HTERT RPE-1 (cell line): ENCODE results near the gene COL4A3.

Source experiments
- in situ Hi-C: fragments of 300-500 bp; cut with MboI; formaldehyde crosslinking; loops from 4 replicates; pipeline ENCODE4 v1.14.3; 2020; ENCODE audit warnings: low sequenced_read_pairs

Gene COL4A3

DNA sequence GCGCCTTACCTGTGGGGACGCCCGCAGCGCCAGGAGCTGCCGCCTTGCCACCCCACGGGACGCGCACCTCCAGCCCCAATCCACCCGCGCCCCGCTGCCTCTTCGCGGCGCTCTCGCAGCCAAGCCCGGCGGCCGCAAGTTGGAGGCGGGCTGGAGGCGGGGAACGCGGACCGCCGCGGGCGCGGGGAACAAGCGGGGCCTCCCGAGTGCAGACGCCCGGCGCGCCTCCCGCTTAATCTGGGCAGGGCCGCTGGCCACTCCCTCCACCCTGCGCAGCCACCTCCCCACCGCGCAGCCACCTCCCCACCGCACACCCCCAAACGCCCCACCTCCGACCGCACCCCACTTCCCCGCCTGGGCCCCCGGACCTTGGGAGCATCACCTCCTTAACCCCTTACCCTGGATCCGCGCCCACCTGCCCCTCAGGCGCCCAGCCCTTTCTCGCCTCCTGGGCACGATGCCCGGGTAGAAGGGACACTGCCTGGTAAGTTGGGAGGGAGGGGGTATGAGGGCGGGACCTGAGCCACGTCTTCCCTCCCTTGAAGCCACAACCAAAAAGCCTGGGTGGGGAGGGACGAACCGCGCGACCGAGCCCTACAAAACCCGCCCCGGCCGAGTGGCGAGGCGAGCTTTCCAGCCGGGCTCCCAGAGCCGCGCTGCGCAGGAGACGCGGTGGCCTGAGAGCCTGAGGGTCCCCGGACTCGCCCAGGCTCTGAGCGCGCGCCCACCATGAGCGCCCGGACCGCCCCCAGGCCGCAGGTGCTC, at the start of gene COL4A3, which contains the start of gene COL4A4:
Gene COL4A3, plus strand, starts transcription at position 627 of the 765 bp plus-strand sequence. Its CDS starts 103 bp downstream, at position 730.
Gene COL4A4, minus strand, starts transcription at position 208 of the 765 bp plus-strand sequence. CDS start 16,722 bp downstream, outside the sequence.
- in situ Hi-C loops = no loop called here

GRCh38 chr2:227115761-227116160, 48.7 kb upstream of the COL4A3 start:
- in situ Hi-C loops = no loop called here

- in situ Hi-C loops = no loop called here
These were observed 47.4 kb upstream of the COL4A3 start for GRCh38 chr2:227117027-227117426.

- in situ Hi-C loops = no loop called here
These were observed 46.6 kb upstream of the COL4A3 start for GRCh38 chr2:227117852-227118251.

DNA sequence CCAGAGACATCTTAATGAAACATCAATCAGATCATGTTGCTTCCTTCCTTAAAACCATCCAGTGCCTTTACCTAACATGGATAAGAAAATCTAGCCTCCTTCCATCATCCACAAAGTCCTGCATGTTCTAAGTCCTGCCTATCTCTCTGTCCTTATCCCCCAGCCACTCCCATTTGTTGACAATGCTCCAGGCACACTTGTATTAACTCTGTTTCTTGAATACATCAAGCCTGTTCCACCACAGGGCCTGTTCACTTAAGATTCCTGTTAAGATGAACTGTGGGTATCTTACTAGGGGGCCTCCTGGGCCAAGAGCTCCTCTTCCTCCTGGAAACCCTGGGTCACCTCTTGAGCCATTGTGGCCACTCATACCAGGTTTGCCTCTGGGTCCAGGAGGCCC, 46.1 kb upstream of the COL4A3 start:
- in situ Hi-C loops = no loop called here

DNA sequence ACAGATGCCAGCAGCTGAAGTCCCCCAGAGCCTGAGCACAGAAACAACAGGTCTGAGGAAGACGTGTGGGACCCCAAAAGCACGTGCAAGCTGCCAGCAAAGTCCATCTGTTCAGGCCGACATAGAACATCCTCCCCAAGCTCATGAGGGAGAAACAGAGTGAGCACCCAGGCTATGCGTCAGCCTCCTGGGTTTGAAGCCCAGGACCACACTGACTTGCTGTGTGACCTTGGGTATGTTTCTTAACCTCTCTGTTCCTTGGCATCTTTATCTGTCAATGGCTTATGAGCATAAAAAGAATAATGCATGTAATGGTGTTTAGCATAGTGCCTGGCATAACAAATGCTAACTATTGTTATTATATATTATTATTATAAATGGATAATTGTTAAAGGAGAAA, 40.7 kb upstream of the COL4A3 start:
- in situ Hi-C loops = no loop called here

GRCh38 chr2:227124811-227125210, 39.6 kb upstream of the COL4A3 start:
- in situ Hi-C loops = loop anchor here (25.0 kb wide), 1 partner anchor 112 kb away; no protein-coding TSS in a partner anchor

GRCh38 chr2:227125506-227125905, 38.9 kb upstream of the COL4A3 start:
- in situ Hi-C loops = loop anchor here (25.0 kb wide), 1 partner anchor 112 kb away; no protein-coding TSS in a partner anchor

- in situ Hi-C loops = loop anchor here (25.0 kb wide), 1 partner anchor 110 kb away; no protein-coding TSS in a partner anchor
These were observed 37.2 kb upstream of the COL4A3 start for GRCh38 chr2:227127201-227127600.

DNA sequence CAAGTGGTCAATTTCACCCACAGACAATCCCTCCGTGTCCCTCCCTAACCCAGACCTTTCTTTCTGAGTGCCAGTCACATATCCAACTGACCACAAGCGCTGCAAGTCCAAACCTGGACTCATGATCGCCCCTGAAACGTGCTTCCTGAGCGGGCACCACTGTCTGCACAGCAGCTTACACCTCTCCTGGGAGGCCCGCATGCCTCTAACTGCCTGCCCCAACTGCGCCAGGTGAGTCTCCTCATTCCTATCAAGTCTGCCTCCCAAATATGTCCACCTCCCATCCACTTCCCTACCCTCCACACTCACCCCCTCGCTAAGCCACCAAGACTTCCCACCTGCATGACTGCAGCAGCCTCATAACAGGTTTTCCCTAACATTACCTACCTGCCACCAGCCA, 33.8 kb upstream of the COL4A3 start:
- in situ Hi-C loops = loop anchor here (25.0 kb wide), 1 partner anchor 107 kb away; no protein-coding TSS in a partner anchor

- in situ Hi-C loops = loop anchor here (25.0 kb wide), 1 partner anchor 104 kb away; no protein-coding TSS in a partner anchor
These were observed 31.4 kb upstream of the COL4A3 start for GRCh38 chr2:227132986-227133385.

- in situ Hi-C loops = loop anchor here (25.0 kb wide), 1 partner anchor 103 kb away; no protein-coding TSS in a partner anchor
These were observed 29.8 kb upstream of the COL4A3 start for GRCh38 chr2:227134591-227134990.

DNA sequence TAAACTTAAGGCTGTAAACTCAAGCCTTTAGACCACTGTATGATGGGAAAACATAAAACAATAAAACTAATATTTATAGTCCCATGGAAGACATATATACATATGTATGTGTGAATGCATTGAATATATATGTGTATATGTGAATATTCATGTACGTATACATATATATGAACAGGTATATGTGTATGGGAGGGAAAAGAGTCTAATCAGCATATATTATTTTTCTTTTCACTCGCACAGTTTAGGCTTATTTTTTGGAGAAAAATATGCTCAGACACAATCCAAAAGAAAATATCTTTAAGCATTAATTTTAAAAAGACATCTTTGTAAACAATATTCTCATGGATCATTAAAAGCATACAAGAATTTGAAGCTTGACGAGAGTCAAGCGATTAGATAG, 23.1 kb upstream of the COL4A3 start:
- in situ Hi-C loops = loop anchor here (25.0 kb wide), 1 partner anchor 96 kb away; no protein-coding TSS in a partner anchor

DNA sequence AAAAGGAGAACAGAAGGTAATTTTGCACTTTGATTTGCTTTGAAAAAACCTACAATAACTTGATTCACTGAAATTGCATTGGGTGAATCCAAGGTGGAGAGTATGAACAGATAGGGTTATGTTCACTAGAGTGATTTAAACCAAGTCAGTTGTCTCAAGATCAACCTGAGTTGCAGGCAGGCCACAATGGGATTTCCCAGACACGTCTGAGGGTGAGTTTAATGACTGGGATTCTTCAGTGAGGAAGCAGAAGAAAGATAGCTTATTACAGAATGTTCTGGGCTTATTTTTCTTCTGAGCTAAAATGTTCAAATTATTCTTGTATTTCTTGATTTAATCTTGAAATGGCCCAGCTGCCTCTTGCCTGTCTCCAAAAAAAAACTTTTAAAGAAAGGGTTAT, 20.5 kb upstream of the COL4A3 start:
- in situ Hi-C loops = loop anchor here (25.0 kb wide), 1 partner anchor 93 kb away; no protein-coding TSS in a partner anchor

DNA sequence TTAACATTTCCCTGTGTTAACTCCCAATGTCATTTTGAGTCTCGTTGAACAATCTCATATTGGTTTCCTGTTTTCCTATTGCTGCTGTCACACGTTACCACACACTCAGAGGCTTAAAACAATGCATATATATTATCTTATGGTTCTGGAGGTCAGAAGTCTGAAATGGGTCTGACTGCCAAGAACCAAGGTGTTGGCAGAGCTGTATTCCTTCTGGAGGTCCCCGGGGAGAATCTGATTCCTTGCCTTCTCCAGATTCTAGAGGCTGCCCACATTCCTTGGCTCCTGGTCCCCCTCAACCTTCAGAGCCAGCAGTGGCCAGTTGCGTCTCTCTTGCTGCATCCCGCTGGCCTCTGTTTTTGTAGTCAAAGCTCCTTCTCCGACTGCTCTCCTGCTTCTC, 18.0 kb upstream of the COL4A3 start:
- in situ Hi-C loops = loop anchor here (25.0 kb wide), 1 partner anchor 91 kb away; no protein-coding TSS in a partner anchor

- in situ Hi-C loops = loop anchor here (25.0 kb wide), 1 partner anchor 90 kb away; no protein-coding TSS in a partner anchor
These were observed 17.4 kb upstream of the COL4A3 start for GRCh38 chr2:227147023-227147422.

DNA sequence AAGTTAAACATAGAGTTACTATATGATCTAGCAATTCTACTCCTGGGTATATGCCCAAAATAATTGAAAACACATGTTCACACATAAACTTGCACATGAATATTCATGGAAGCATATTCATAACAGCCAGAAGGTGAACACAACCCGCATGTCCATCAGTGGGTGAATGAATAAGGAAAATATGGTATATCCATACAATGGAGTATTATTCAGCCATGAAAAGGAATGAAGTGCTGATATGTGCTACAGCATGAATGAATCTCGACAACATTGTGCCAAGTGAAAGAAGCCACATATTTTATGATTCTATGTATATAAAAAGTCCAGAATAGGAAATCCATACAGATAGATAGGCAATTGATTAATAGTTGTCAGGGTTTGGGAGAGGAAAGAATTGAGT, 16.3 kb upstream of the COL4A3 start:
- in situ Hi-C loops = loop anchor here (25.0 kb wide), 1 partner anchor 89 kb away; no protein-coding TSS in a partner anchor

- in situ Hi-C loops = no loop called here
These were observed 14.0 kb upstream of the COL4A3 start for GRCh38 chr2:227150222-227150936.

DNA sequence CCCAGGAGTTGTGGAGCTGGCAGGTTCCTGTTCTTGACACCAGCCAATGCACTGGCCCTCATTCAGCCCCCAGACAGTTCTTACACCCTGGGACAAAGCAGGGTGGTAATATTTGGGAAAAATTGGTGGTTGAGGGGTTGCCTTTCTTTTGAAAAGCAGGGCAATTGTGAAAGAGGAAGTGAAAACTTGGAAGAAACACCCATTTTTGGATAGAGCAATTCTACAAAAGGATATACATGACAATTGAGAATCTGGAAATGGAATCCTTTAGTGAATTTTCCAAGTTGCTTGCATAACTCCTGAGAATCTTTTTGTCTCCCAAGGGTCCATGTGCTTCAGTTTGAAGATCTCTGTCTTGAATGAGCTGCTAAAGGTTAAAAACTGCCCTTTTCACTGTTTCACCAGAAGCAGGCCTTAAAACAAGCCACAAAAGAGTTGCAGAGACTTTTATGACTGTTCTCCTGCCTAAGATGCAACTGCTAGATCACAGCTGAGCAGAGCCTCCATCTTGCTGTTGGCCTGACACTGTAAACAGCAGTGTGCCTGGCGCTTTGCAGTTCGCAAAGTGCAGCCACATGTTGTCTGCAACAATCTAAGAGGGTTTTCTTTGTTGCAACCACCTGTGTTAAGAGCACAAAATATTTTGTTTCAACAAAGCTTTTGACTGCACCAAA, 12.2 kb upstream of the COL4A3 start:
- in situ Hi-C loops = no loop called here

- in situ Hi-C loops = no loop called here
These were observed 11.1 kb upstream of the COL4A3 start for GRCh38 chr2:227153307-227153706.
